K562 (cell line): ENCODE data around the gene RGS6.

Experiments
- EZH2 ChIP-seq: IDR thresholded peaks from 2 replicates; pipeline ENCODE4 v1.6.1; 2012; ENCODE audit warnings: low read depth, mild to moderate bottlenecking, inconsistent platforms, low read length, borderline replicate concordance
- HNRNPK ChIP-seq: fragments of 200-400 bp; formaldehyde crosslinking; IDR thresholded peaks from one replicate; pipeline ENCODE4 v1.6.1; 2018; ENCODE audit warnings: mild to moderate bottlenecking, low read depth, low read length; ENCODE audit not compliant: poor library complexity, severe bottlenecking
- ILF3 ChIP-seq: fragments of 450-650 bp; IDR thresholded peaks from 2 replicates; pipeline ENCODE4 v1.6.1; 2018; ENCODE audit warnings: antibody characterized with exemption, mild to moderate bottlenecking, moderate library complexity, borderline replicate concordance
- KHSRP ChIP-seq: fragments of 450-650 bp; IDR thresholded peaks from 2 replicates; pipeline ENCODE4 v1.6.1; 2017
- MXI1 ChIP-seq: IDR thresholded peaks from 2 replicates; pipeline ENCODE4 v1.6.1; 2011; ENCODE audit warnings: low read depth, mild to moderate bottlenecking, improper control_type of control experiment, low read length
- NCOA2 ChIP-seq, 2 experiments: fragments of 450-650 bp; IDR thresholded peaks; 2 replicates each; pipeline ENCODE4 v1.6.1; 2018; ENCODE audit warnings: mild to moderate bottlenecking in 2 of 2, moderate library complexity in 1 of 2; ENCODE audit not compliant: partially characterized antibody in 2 of 2
- OTX1 ChIP-seq: fragments of 450-650 bp; formaldehyde crosslinking; IDR thresholded peaks from 2 replicates; pipeline ENCODE4 v1.4.0; 2022; ENCODE audit warnings: mild to moderate bottlenecking
- RNF2 ChIP-seq: sonication (generic); IDR thresholded peaks from 2 replicates; pipeline ENCODE4 v1.6.1; 2016
- TCFL5 ChIP-seq: fragments of 250-450 bp; sonication (Bioruptor Pico); conservative IDR thresholded peaks from 2 replicates; pipeline ENCODE4 v1.6.1; 2021; ENCODE audit warnings: mild to moderate bottlenecking, moderate library complexity, matching md5 sums
- ZZZ3 ChIP-seq: fragments of 450-650 bp; IDR thresholded peaks from 2 replicates; pipeline ENCODE4 v1.6.1; 2016; ENCODE audit warnings: antibody characterized with exemption, mild to moderate bottlenecking, moderate library complexity
- TF ChIP-seq, protein P1 (sequence below), 3 experiments: IDR thresholded peaks in 2 of 3; conservative IDR thresholded peaks in 1 of 3; 2 replicates each; pipeline ENCODE4 v1.5.1; 2011 to 2012; ENCODE audit warnings: low read length in 3 of 3, mild to moderate bottlenecking in 3 of 3, control low read depth in 2 of 3, improper control_type of control experiment in 1 of 3, inconsistent platforms in 1 of 3, low read depth in 1 of 3, mixed read lengths in 1 of 3, moderate library complexity in 1 of 3; ENCODE audit not compliant: insufficient read depth in 2 of 3

DNA sequence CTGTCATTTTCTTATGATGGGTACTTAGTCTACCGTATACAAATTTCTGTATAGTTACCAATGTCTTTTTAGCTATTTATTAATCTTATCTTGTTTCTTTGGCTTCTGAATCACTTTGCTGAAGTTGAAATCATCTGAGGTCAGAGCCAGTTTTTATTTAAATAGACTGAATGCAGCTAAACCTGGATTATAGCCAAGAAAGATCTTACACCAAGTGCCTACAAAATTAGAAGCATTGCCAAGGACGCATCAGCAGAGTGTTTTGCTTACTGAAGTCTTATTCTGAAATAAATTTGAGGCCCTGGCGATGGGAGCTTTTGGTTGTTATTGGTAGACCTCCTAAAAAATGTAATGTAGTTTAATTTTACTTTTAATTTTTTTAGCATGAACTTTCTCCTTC, 128.2 kb downstream of the RGS6 start:
- no peak for TF ChIP-seq EZH2
- TF ChIP-seq HNRNPK = no peak
- TF ChIP-seq MXI1 = no peak
- TF ChIP-seq ZZZ3 = no peak
- TF ChIP-seq RNF2 = no peak
- TF ChIP-seq NCOA2 (IDR thresholded peaks at IDR 0.05; ENCODE audit: partially characterized antibody in 2 of 2) = no peak
- no peak for TF ChIP-seq KHSRP
- no peak for TF ChIP-seq TCFL5
- TF ChIP-seq, protein P1, sequence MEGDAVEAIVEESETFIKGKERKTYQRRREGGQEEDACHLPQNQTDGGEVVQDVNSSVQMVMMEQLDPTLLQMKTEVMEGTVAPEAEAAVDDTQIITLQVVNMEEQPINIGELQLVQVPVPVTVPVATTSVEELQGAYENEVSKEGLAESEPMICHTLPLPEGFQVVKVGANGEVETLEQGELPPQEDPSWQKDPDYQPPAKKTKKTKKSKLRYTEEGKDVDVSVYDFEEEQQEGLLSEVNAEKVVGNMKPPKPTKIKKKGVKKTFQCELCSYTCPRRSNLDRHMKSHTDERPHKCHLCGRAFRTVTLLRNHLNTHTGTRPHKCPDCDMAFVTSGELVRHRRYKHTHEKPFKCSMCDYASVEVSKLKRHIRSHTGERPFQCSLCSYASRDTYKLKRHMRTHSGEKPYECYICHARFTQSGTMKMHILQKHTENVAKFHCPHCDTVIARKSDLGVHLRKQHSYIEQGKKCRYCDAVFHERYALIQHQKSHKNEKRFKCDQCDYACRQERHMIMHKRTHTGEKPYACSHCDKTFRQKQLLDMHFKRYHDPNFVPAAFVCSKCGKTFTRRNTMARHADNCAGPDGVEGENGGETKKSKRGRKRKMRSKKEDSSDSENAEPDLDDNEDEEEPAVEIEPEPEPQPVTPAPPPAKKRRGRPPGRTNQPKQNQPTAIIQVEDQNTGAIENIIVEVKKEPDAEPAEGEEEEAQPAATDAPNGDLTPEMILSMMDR (IDR thresholded peaks at IDR 0.05 in 2 of 3, conservative IDR thresholded peaks at IDR 0.05 in 1 of 3; ENCODE audit: insufficient read depth in 2 of 3, low read depth in 1 of 3, low read length in 3 of 3) = no peak
- TF ChIP-seq OTX1 (CRISPR knock-in tag) = no peak
- TF ChIP-seq ILF3 = no peak
